ENCODE measurements around the gene GIPC2.
A peak's percentile ranks its signal among the peaks of the same experiment; 100 is the strongest.
"Not testable (repeated sequence)": the region's sequence is repeated elsewhere in the genome, so short reads cannot be mapped to it uniquely, and the experiment has no call there.

The GIPC2 gene

GRCh38 chr1:78070210-78070609, 24.4 kb downstream of the GIPC2 start:
- no peak for DNase-seq

DNA sequence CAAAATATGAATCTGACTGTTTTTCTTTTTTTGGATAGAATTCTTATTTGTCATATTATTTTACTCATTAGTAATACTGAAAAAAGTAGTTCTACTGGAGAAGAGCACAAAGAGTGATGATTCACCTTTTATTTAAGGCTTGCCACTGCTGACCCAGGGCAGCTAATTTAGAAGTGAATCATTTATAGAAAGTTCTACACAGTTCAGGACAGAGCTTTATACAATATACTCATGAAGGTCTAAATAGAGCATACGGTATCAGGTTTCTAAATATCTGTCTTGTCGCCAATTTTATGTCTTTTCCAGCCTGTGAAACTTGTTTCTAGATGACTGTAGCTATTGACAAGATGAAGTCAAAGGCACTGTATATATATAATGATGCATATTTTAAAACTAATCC, 25.0 kb downstream of the GIPC2 start:
- no peak for DNase-seq

DNA sequence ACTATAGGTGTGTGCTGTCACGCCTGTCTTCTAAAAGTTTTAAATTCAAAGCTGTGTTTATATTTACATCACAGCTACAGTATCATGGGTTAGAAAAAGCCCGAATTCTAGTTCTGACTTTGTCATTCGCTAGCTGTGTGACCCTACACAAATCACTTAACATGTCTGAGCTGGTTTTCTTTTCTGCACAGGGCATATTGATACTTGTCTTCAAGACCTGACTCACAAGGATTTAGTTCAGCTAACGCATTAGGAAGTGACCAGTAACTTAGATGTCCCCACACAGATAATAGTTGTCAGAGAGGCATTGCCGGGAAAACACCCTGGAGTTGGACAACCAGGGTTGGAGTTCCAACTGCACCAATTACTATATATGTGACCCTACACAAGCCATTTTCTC, 25.9 kb downstream of the GIPC2 start:
- no peak for DNase-seq

GRCh38 chr1:78072216-78072615, 26.4 kb downstream of the GIPC2 start:
- DNase-seq: no peak

GRCh38 chr1:78073441-78073840, 27.7 kb downstream of the GIPC2 start:
- no peak for DNase-seq

DNA sequence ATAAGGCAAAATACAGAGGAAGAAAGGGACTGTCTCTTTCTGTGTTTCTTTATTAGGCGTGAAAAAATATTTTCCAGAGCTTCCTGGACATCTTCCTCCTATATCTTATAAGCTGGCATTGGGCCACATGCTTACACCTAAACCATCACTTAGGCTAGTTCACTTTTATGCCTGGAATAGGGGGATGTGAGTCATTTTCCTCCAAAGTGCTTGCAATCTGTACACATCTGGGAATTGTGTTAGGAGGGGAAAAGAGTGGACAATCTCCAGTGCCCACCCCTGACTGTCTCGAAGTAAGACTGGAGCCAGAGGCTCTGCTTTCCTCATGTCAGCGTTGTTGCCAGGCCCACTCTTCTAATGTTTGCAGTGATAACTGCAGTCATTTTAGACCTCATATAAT, 29.9 kb downstream of the GIPC2 start:
- no peak for DNase-seq

GRCh38 chr1:78078358-78078757, 32.6 kb downstream of the GIPC2 start:
- DNase-seq: no peak

GRCh38 chr1:78079580-78079979, 33.8 kb downstream of the GIPC2 start:
- no peak for DNase-seq

- DNase-seq: no peak
These were observed 35.0 kb downstream of the GIPC2 start for GRCh38 chr1:78080767-78081166.

DNA sequence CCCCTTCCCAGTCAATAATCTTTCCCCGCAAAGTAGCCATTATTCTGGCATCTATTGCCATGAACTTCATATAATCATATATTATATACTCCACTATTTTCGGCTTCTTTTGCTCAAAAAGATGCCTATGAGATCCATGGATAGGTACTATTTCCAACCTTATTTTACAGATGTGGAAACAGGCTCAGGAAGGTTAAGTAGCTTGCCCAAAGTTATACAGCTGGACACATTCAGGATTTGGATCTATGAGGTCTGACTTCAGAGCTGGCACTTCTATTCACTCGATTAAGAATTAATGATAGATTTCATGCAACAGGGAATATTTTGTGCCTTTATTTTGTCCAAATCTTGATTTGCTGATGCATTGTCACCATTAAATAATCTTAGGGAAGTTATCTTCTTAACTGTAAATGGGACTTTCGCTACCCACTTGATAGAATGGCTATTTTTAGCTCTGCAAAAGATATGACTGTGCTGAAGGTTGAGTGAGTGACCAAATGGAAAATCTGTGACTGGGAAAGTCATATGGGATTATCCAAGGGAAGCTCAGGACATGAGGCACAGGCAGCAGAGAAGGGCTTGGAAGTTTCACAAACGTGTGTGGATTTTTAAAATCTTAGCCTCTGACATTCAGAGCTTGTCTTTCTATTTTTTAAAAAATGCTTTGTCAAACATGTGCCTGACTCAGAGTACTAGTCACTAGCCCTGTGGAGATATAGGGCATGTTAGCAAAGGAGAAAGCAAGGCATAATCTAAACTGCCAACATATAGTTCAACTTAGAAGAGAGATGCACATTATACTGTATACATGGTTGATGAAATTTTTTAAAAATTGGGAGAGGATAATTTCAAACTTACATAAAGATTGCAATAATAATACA, 36.5 kb downstream of the GIPC2 start:
- no peak for DNase-seq

GRCh38 chr1:78084639-78085038, 38.9 kb downstream of the GIPC2 start:
- DNase-seq: not testable (repeated sequence)

- no peak for DNase-seq
These were observed 40.9 kb downstream of the GIPC2 start for GRCh38 chr1:78086697-78087096.

- no peak for DNase-seq
These were observed 42.2 kb downstream of the GIPC2 start for GRCh38 chr1:78088015-78088414.

GRCh38 chr1:78088486-78088885, 42.7 kb downstream of the GIPC2 start:
- DNase-seq: no peak

DNA sequence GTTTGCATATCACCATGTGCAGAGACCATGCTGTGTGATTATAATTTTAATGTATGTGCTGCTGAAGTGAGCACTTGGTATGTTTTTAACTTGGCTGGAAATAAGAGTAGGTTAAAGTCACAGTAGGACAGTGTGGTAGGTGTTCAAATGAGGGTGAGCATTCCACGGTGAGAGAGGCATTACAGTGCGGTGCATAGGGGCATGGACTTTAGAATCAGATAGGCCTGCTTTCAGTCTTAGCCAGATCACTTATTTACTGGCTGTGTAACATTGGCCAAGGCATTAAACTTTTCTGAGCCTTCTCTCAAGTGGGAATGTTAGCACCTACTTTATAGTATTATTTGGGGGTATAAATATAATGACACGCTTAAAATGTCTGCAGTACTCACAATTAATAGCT, 43.2 kb downstream of the GIPC2 start:
- DNase-seq: no peak

DNA sequence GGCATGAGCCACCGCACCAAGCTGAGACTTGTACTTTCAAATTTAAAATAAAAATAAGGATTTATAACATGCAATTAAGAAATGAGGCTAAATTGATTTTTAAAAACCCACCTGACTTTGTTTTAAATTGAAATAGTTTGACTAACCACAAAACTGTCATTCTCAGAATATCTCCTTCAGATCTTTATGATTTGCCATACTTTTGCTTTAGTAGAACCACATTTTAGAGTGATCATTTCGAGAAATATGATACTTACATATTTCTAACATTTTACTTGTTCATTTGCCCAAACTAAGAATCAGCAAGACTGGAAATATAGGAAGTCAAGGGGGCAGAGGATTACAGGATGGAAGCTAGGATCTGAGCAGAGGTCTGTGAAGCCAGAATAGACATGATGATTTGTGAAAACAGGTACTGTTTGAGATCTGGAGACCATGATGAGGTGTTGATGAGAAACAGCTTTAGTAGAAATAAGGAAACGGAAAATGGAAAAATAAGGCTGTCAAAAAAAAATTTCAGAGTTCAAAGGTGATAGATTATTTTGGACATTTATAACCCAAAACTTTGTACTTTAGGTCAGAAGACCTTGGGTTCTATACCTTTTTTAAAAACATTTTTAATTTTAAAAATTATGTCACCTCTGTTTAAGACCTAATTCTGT, 44.8 kb downstream of the GIPC2 start:
- DNase-seq: no peak

DNA sequence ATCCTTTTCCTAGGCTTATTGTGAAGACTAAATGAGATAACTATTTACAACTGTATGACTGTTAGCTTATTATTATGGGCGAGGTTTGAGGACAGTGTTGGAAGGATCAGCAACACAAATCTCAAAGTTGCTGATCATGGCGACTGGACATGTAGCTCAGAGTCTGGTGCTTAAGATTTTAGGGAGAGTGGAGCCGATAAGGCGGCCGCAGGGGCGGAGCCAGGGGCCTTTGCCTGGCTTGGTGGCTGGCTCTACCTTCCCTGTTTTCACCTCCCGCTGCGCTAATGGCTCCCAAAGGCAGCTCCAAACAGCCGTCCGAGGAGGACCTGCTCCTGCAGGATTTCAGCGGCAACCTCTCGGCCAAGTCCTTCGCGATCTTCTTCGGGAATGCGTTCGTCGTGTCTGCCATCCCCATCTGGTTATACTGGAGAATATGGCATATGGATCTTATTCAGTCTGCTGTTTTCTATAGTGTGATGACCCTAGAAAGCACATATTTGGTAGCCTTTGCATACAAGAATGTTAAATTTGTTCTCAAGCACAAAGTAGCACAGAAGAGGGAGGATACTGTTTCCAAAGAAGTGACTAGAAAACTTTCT, 45.5 kb downstream of the GIPC2 start:
- DNase-seq: peak; percentile 1

DNA sequence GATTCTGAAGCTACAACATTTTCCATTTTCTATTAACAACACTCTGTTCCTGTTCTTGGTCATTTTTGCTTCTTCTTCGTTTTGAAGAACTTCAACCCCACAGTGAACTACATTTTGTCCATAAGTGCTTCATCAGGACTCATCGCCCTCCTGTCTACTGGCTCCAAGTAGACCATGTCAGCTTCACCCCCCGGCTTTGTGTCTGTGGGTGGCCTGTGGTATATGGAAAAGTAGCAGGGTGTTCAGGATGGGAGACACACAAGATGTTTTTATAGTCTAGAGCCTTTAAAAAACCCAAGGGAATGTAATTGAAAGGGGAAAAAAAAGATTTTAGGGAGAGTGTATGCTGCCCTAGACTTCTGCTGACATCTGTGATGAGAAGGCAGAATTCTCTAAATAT, 46.1 kb downstream of the GIPC2 start:
- DNase-seq: no peak

- no peak for DNase-seq
These were observed 46.9 kb downstream of the GIPC2 start for GRCh38 chr1:78092643-78093042.

DNA sequence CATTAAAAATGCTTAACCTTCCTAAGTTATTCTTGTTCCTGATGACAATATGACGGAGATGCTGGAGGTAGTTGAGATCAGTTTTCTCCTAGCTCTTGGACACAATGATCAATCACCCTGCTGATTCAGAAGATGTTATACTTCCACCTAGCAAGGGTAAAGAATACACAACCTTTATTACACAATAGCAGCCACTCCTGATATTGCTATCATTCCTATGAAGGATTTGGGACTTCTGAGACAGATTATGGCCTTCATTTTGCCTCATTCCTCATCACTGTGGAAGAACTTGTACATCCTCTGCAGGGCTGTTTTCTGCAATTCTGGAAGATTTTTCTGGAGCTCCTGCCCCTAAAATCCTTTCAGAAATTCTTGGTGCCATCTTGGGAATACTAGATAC, 47.8 kb downstream of the GIPC2 start:
- no peak for DNase-seq

DNA sequence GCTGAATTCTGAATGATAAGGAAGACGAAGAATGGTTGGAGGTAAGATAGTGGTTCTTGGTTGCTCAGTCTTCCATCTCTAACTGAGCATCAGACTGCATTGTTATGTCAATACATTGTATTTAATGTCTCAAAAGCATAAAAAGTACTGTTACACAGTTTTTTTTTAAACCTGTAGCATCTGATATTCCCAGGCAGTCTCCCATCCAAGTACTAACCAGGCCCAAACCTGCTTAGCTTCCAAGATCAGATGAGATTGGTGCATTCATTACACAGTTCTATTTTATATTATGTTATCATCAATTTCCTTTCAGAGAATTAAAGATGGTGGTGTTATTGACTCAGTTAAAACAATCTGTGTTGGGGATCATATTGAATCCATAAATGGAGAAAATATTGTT, 48.9 kb downstream of the GIPC2 start:
- no peak for DNase-seq

- no peak for DNase-seq
These were observed 49.8 kb downstream of the GIPC2 start for GRCh38 chr1:78095593-78095992.

DNA sequence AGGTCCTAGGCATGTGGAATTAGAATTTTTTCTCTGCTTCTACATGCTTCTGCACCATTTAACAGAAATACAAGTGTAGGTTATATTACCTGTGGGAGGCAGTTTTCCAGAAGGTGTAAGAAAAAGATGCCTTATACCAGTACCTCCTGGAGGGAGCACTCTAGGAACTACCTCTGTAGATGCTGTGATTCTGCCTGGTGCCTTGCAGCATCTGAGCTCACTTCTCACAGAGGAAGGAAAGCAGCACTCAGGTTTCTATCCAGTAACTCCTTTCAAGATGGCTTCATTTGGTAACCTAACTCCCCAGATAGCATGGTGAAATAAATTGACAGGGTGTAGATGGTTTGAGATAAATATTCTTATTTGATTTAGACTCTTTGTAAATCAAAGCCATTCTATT, 50.3 kb downstream of the GIPC2 start:
- no peak for DNase-seq

DNA sequence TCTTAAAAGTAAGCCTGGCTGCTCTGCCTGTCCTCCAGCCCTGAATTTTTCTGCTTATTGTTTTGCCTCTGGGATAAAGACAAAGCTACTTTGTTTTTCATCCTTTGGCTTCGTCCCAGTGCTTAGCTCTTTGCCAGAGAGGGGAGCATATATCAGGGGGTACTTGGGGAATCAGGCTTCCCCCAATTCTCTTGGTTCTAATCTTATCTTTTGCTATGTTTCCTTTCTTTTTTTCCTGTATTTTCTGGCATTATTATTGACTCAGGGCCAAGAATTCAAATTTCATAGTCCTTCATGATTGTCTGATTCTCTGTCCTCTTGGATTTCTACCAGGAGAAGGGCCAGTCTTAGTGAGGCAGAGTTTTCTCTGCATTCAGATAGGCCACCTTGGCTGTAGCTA, 51.2 kb downstream of the GIPC2 start:
- no peak for DNase-seq

Measured in NCI-H146 (cell line).